Fibroblast of skin of right quadriceps (primary cell): ENCODE data around the gene CLEC4C.

Experiments used
- DNase-seq: peaks from one replicate; pipeline ENCODE4 v3.0.0-alpha.2; 2013

CLEC4C gene

GRCh38 chr12:7719946-7720730 is 27.0 kb downstream of the CLEC4C start:
- no peak for DNase-seq

GRCh38 chr12:7716381-7716780 is 30.8 kb downstream of the CLEC4C start:
- DNase-seq = peak; percentile 20

- no peak for DNase-seq
Observed at GRCh38 chr12:7712841-7713442, 34.2 kb downstream of the CLEC4C start.

GRCh38 chr12:7711133-7711532 is 36.0 kb downstream of the CLEC4C start, which contains the start of gene DPPA3:
TSS of gene DPPA3 (plus strand) at chr12:7711433. CDS start at chr12:7711571, 138 bp downstream.
- DNase-seq = no peak

- DNase-seq = no peak
Observed at GRCh38 chr12:7709969-7710675, 37.1 kb downstream of the CLEC4C start.

GRCh38 chr12:7705846-7706245 is 41.3 kb downstream of the CLEC4C start:
- no peak for DNase-seq

GRCh38 chr12:7695566-7696197 is 51.5 kb downstream of the CLEC4C start, which contains the start of gene GDF3:
TSS of gene GDF3 (minus strand) at chr12:7695775. CDS start at chr12:7695728, 47 bp downstream.
- peak; percentile 13 for DNase-seq

GRCh38 chr12:7695237-7695560 is 52.0 kb downstream of the CLEC4C start:
- no peak for DNase-seq

GRCh38 chr12:7694556-7695236 is 52.5 kb downstream of the CLEC4C start:
- no peak for DNase-seq

GRCh38 chr12:7693793-7694192 is 53.4 kb downstream of the CLEC4C start:
- no peak for DNase-seq

GRCh38 chr12:7681535-7681934 is 65.6 kb downstream of the CLEC4C start:
- no peak for DNase-seq
